ENCODE measurements around the gene LIN52.
A peak's percentile ranks its signal among the peaks of the same experiment; 100 is the strongest.

LIN52 gene

GRCh38 chr14:74084277-74085046 lies at the start of gene LIN52, which contains the start of gene ALDH6A1:
Gene LIN52 (plus strand): TSS chr14:74084956. CDS start chr14:74084975, 19 bp downstream.
Gene ALDH6A1 (minus strand): TSS chr14:74084453. CDS start chr14:74084394, 59 bp downstream.
- peak; percentile 100 for DNase-seq

GRCh38 chr14:74035556-74035955 lies 49.2 kb upstream of the LIN52 start:
- peak; percentile 26 for DNase-seq

GRCh38 chr14:74038020-74038859 lies 46.5 kb upstream of the LIN52 start:
- peak; percentile 79 for DNase-seq

- no peak for DNase-seq
Measured at GRCh38 chr14:74042296-74042695, 42.5 kb upstream of the LIN52 start.

- no peak for DNase-seq
Measured at GRCh38 chr14:74045522-74045921, 39.2 kb upstream of the LIN52 start.

GRCh38 chr14:74048281-74048680 lies 36.5 kb upstream of the LIN52 start:
- no peak for DNase-seq

- DNase-seq, result no peak
Measured at GRCh38 chr14:74049876-74050495, 34.8 kb upstream of the LIN52 start.

GRCh38 chr14:74062809-74063150 lies 22.0 kb upstream of the LIN52 start:
- DNase-seq, result no peak

GRCh38 chr14:74064426-74064825 lies 20.3 kb upstream of the LIN52 start:
- no peak for DNase-seq

- no peak for DNase-seq
Measured at GRCh38 chr14:74064883-74065282, 19.9 kb upstream of the LIN52 start.

- DNase-seq, result no peak
Measured at GRCh38 chr14:74065746-74066575, 18.8 kb upstream of the LIN52 start.

GRCh38 chr14:74077401-74077800 lies 7.4 kb upstream of the LIN52 start:
- DNase-seq, result no peak

GRCh38 chr14:74080820-74081460 lies 3.8 kb upstream of the LIN52 start:
- DNase-seq, result no peak

GRCh38 chr14:74081491-74081890 lies 3.3 kb upstream of the LIN52 start:
- DNase-seq, result no peak

- no peak for DNase-seq
Measured at GRCh38 chr14:74083161-74083560, 1.6 kb upstream of the LIN52 start.

- DNase-seq, result no peak
Measured at GRCh38 chr14:74083784-74084276, 926 bp upstream of the LIN52 start.

GRCh38 chr14:74085047-74085637 lies 386 bp downstream of the LIN52 start:
- peak; percentile 68 for DNase-seq

- no peak for DNase-seq
Measured at GRCh38 chr14:74085828-74086227, 1.1 kb downstream of the LIN52 start.

- DNase-seq, result no peak
Measured at GRCh38 chr14:74089251-74090020, 4.7 kb downstream of the LIN52 start.

- no peak for DNase-seq
Measured at GRCh38 chr14:74105381-74105780, 20.6 kb downstream of the LIN52 start.

GRCh38 chr14:74109369-74109768 lies 24.6 kb downstream of the LIN52 start:
- no peak for DNase-seq
